ENCODE data around the gene STYXL2.

DNA sequence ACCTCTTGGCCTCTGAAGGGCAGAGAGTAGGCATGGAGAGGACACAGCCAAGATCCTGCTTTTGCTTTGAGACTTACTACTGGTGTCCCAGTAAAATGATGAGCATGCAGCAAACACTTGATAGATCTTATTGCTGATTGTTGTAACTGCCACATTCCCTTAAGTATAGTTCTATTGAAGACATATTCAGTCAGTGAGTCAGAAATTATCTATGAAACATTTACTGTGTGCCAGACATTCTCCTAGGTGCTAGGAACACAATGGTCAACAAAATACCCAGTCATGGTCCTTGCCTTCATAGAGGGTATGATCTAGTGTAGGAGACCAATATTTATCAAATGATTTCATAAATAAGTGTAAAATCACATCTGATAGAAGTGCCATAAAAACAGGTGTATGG lies 13.6 kb downstream of the STYXL2 start:
- TF ChIP-seq, protein P1, sequence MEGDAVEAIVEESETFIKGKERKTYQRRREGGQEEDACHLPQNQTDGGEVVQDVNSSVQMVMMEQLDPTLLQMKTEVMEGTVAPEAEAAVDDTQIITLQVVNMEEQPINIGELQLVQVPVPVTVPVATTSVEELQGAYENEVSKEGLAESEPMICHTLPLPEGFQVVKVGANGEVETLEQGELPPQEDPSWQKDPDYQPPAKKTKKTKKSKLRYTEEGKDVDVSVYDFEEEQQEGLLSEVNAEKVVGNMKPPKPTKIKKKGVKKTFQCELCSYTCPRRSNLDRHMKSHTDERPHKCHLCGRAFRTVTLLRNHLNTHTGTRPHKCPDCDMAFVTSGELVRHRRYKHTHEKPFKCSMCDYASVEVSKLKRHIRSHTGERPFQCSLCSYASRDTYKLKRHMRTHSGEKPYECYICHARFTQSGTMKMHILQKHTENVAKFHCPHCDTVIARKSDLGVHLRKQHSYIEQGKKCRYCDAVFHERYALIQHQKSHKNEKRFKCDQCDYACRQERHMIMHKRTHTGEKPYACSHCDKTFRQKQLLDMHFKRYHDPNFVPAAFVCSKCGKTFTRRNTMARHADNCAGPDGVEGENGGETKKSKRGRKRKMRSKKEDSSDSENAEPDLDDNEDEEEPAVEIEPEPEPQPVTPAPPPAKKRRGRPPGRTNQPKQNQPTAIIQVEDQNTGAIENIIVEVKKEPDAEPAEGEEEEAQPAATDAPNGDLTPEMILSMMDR (IDR thresholded peaks at IDR 0.05), result no peak
- TF ChIP-seq POLR2A (IDR thresholded peaks at IDR 0.05) (no peak), POLR2AphosphoS5 (IDR thresholded peaks at IDR 0.05) (no peak)
